HG03064 (cell line): ENCODE measurements around the gene RIPK4.
"Not testable (repeated sequence)": the region's sequence is repeated elsewhere in the genome, so short reads cannot be mapped to it uniquely, and the experiment has no call there.

Experiments used
- ATAC-seq: cut with Tn5 transposase; IDR thresholded peaks from one replicate; pipeline ENCODE4 v1.9.1; 2021; ENCODE audit warnings: low read depth; ENCODE audit not compliant: unreplicated experiment

Gene RIPK4

DNA sequence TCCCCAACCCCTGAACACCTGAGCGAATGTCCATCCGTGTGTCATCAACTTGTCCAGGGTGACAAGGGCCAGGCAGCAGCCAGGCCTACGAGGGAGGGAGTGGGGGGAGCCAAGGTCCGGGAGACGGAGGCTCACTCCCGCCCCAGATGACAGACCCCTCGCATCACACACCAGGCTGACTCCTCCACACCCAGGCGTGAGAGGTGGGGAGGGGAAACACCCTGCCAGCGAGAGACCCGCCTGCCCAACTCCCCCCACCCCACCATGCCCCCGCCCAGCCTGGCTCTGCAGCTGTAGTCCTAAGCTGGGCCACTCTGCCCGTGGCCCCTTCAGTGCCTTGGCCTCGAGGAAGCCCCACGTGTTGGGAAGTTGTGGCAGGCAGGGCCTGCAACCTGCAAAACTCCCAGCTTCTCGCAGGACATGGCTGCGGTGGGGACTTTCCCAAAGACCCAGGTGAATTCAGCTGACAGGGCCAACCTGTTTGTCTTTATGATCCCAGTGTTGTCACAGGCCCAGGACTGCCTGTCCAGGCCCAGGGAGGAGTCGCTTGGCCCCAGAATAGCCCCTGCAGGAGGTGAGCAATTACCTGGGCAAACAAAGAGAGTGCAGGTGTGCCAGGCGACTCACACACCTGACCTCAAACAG, 62.9 kb downstream of the RIPK4 start:
- ATAC-seq: no peak

DNA sequence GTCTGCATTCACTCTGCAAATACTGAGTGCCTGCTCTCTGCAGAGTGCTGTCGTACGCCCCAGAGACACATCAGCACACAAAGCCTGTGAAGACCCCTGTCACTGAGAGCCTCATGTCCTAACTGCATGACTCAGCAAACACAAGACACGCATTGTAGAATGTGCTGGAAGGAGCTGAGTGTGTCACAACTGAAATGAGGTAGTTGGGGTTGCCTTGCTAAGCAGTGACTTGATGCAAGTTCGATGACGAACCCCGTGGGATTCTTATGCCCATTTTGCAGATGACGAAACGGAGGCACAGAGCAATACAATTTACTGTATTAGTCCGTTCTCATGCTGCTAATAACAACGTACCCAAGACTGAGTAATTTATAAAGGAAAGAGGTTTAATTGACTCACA, 65.1 kb downstream of the RIPK4 start:
- no peak for ATAC-seq

GRCh38 chr21:41699311-41699710, 67.5 kb downstream of the RIPK4 start:
- ATAC-seq: no peak

DNA sequence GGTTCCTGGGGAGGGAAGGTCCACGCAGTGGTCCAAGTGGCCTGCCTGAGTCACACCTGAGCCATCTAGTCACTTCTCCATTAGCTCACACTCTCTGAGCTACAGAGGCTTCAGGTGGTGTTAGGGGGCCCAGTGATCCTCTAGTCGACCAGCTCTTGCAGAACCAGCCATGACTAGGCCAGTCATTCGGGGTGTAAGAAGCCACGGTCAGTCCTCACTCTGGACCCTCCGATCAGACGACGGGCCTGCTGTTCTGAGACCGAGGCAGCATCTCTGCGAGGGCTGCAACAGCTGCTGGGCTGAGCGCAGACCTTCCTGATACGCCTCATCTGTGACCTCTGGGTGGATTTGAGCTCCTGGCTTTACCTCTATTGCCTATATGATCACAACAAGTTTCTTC, 68.8 kb downstream of the RIPK4 start:
- ATAC-seq: no peak

- ATAC-seq: no peak
Observed at GRCh38 chr21:41695513-41695912, 71.3 kb downstream of the RIPK4 start.

DNA sequence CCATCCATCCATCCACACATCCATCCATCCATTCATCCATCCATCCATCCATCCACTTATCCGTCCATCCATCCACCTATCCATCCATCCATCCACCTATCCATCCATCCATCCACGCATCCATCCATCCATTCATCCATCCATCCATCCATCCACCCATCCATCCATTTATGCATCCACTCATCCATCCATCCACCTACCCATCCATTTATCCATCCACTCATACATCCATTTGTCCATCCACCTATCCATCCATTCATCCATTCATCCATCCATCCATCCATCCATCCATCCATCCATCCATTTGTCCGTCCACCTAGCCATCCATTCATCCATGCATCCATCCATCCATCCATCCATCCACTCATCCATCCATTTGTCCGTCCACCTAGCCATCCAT, 72.8 kb downstream of the RIPK4 start:
- ATAC-seq: not testable (repeated sequence)

GRCh38 chr21:41692185-41692565, 74.7 kb downstream of the RIPK4 start:
- ATAC-seq: no peak

DNA sequence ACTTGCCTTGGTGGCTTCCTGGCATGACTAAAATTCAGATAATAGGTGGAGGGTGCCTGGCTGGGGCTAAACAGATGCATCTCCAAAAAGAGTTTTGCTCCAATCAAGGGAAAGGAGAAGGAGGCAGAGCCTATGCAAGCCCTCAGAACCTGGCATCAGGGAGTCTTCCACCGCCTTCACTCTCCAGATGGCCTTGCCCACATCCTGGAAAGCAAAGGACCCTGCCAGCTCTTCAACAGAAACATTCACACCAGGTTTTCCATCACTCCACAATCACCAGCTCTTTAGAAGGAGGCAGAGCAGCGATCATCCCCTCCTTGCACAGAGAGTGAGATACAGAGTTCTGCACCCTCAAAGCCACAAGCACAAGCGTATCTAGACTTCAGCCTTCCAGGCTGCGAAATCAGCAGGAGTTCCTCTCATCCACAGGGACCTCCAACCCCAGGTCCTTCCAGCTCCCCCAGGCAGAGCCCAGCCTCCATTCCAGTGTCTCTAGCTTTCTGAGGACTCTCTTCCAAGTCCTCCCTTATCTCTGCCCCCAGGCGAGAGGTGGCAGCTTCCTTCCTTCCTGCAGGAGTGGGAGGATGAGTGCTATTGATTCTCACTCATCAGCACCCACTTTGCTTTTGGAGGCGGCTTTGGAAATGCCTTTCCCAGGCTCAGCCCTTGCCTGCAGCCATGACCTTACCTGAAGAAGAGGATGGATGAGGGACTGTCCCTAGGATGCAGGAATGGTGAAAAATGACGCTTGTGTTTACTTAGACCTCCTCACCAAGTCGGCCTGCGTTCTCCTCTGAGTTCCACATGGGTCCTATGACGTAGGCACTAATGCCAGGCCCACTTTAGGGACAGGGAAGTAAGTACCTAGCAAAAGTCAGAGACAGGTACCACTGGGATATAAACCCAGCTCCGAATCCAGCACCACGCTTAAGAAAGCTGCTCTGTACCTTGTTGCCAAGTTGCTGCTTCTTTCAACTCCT, 75.4 kb downstream of the RIPK4 start:
- no peak for ATAC-seq
